HS-5 (cell line): ENCODE data around the gene BET1.
A peak's percentile ranks its signal among the peaks of the same experiment; 100 is the strongest.

ENCODE experiments used
- DNase-seq: peaks from one replicate; pipeline ENCODE4 v3.0.0-alpha.2; 2012; ENCODE audit warnings: low read depth

The BET1 gene

GRCh38 chr7:94012746-94013145 lies 8.6 kb upstream of the BET1 start:
- DNase-seq: no peak

GRCh38 chr7:94011714-94012353 lies 7.7 kb upstream of the BET1 start:
- DNase-seq: no peak

- DNase-seq: peak; percentile 20
These were observed 4.4 kb upstream of the BET1 start for GRCh38 chr7:94008537-94008936.

GRCh38 chr7:94005753-94006152 lies 1.6 kb upstream of the BET1 start:
- DNase-seq: no peak

- peak; percentile 15 for DNase-seq
These were observed 620 bp downstream of the BET1 start for GRCh38 chr7:94003446-94004023.

GRCh38 chr7:94001396-94001795 lies 2.8 kb downstream of the BET1 start:
- DNase-seq: peak; percentile 45

GRCh38 chr7:93997868-93998267 lies 6.3 kb downstream of the BET1 start:
- DNase-seq: no peak

- no peak for DNase-seq
These were observed 11.6 kb downstream of the BET1 start for GRCh38 chr7:93992421-93993110.

GRCh38 chr7:93987297-93987696 lies 16.9 kb downstream of the BET1 start:
- no peak for DNase-seq

- no peak for DNase-seq
These were observed 19.1 kb downstream of the BET1 start for GRCh38 chr7:93985101-93985500.

- DNase-seq: no peak
These were observed 20.1 kb downstream of the BET1 start for GRCh38 chr7:93984024-93984423.

GRCh38 chr7:93981480-93981874 lies 22.7 kb downstream of the BET1 start:
- DNase-seq: no peak

GRCh38 chr7:93980744-93981479 lies 23.2 kb downstream of the BET1 start:
- DNase-seq: no peak

- DNase-seq: no peak
These were observed 26.8 kb downstream of the BET1 start for GRCh38 chr7:93977211-93977950.

GRCh38 chr7:93973134-93973533 lies 31.0 kb downstream of the BET1 start:
- DNase-seq: peak; percentile 32

- DNase-seq: no peak
These were observed 32.0 kb downstream of the BET1 start for GRCh38 chr7:93972029-93972725.

- DNase-seq: no peak
These were observed 35.1 kb downstream of the BET1 start for GRCh38 chr7:93968911-93969620.

- DNase-seq: no peak
These were observed 39.3 kb downstream of the BET1 start for GRCh38 chr7:93964813-93965212.

- no peak for DNase-seq
These were observed 39.9 kb downstream of the BET1 start for GRCh38 chr7:93964262-93964661.

- DNase-seq: no peak
These were observed 43.2 kb downstream of the BET1 start for GRCh38 chr7:93960986-93961385.

GRCh38 chr7:93958651-93959050 lies 45.5 kb downstream of the BET1 start:
- DNase-seq: no peak
